ENCODE results near the gene PDK3.

DNA sequence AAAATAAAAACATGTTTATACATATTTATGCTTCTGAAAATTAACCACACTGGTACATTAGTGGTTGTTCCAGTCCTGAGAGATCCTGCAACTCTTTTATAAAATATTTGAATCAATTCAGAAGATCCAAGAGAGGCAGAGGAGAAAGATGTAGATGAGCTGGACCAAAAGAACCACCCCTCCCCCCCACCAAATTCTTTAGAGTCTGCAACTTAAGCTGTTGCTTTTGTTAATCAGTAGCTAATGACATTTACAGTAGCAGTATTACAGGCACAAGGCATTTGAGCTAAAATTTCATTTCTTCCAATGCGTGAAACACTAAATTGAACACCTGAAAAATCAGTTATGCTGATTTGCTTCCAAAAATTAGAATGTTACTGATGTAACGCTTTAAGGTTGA is 61.5 kb downstream of the PDK3 start:
- TF ChIP-seq POLR2AphosphoS5 (IDR thresholded peaks at IDR 0.05) (no peak), EP300 (conservative IDR thresholded peaks at IDR 0.05; ENCODE audit: poor library complexity, severe bottlenecking) (no peak), TAF1 (IDR thresholded peaks at IDR 0.05; ENCODE audit: low read depth) (no peak), RAD21 (conservative IDR thresholded peaks at IDR 0.05) (no peak)
- TF ChIP-seq, protein P1, sequence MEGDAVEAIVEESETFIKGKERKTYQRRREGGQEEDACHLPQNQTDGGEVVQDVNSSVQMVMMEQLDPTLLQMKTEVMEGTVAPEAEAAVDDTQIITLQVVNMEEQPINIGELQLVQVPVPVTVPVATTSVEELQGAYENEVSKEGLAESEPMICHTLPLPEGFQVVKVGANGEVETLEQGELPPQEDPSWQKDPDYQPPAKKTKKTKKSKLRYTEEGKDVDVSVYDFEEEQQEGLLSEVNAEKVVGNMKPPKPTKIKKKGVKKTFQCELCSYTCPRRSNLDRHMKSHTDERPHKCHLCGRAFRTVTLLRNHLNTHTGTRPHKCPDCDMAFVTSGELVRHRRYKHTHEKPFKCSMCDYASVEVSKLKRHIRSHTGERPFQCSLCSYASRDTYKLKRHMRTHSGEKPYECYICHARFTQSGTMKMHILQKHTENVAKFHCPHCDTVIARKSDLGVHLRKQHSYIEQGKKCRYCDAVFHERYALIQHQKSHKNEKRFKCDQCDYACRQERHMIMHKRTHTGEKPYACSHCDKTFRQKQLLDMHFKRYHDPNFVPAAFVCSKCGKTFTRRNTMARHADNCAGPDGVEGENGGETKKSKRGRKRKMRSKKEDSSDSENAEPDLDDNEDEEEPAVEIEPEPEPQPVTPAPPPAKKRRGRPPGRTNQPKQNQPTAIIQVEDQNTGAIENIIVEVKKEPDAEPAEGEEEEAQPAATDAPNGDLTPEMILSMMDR (IDR thresholded peaks at IDR 0.05; ENCODE audit: poor library complexity, severe bottlenecking): no peak
